ENCODE data around the gene NTHL1. TPM values are rescaled to one million over a fixed set of nuclear protein-coding genes. Genes with fewer than 3 reads are reported as not detected.

The NTHL1 gene
- total and polyA plus RNA-seq, 9 of the 15 experiments (the other 6 are each of a cell fraction or from before 2014, with no cell fraction given) = 1.1 to 58.8 (median 17.6) TPM

- no peak overlapping the region for H3K4me2 ChIP-seq (ENCODE audit: insufficient read depth, low read length)
- H3K4me1 ChIP-seq (replicated peaks in 1 of 2; ENCODE audit: control insufficient read depth in 2 of 2, insufficient read depth in 2 of 2, low read length in 2 of 2) = peaks cover 0 to 50% of the 10 kb centered on the region in 2 experiments; a peak in 2 of 5 replicates
- peak overlapping the region in 1 of 2 experiments; percentile 1; a peak in 1 of 4 replicates for H3K9ac ChIP-seq (ENCODE audit: insufficient read depth in 1 of 2, low read depth in 2 of 2, low read length in 2 of 2)
- no peaks in the 10 kb centered on the region for H3K9me1 ChIP-seq (ENCODE audit: control insufficient read depth, insufficient read depth, low read length)
- WGBS (ENCODE audit: insufficient coverage, low coverage, missing lambda C conversion rate) = 93% methylated on average over 24 of the region's 29 CpGs
- H3K27me3 ChIP-seq (ENCODE audit: control insufficient read depth in 2 of 2, insufficient read depth in 2 of 2, low read length in 2 of 2) = no peaks in the 10 kb centered on the region
- intact Hi-C loops (cut with micrococcal nuclease) = no loop called here
- ChIA-PET CTCF (ENCODE audit: low intra/inter-chr PET ratio) (no interaction called here), POLR2A (interaction anchor here (0.6 to 1.4 kb wide), 4 partner anchors 19 to 87 kb away, joined by 3 to 4 read pairs (median 3); partner anchors contain the start of genes NTHL1 and TSC2)
- H3K27ac ChIP-seq (ENCODE audit: extremely low read depth, low read depth, low read length) = no peak overlapping the region
- BruUV-seq (replicated peaks) = no TSS peak
- no peak overlapping the region for H3K4me3 ChIP-seq
- TF ChIP-seq POLR2G (IDR thresholded peaks at IDR 0.05; ENCODE audit: low read depth, low read length) (peak; percentile 62; the same call in 1 of the 2 replicates), ZNF583 (CRISPR knock-in tag; IDR thresholded peaks at IDR 0.05) (no peak), MEF2A (IDR thresholded peaks at IDR 0.05; ENCODE audit: control insufficient read depth, low read depth, low read length) (no peak), NEUROD1 (IDR thresholded peaks at IDR 0.05; ENCODE audit: borderline replicate concordance, low read depth, low read length, partially characterized antibody) (no peak), ZNF316 (IDR thresholded peaks at IDR 0.05) (no peak)
- H4K20me1 ChIP-seq (replicated peaks; ENCODE audit: control insufficient read depth, insufficient read depth, low read length) = no peaks in the 10 kb centered on the region
- no peaks in the 10 kb centered on the region for H3K79me2 ChIP-seq (ENCODE audit: control insufficient read depth, insufficient read depth, low read length)
- in situ Hi-C loops (cut with MboI) = loop anchor here (10.0 kb wide), 1 partner anchor 60 kb away; the partner anchor contains the start of gene RAB26
- FAIRE-seq (no peak), ATAC-seq (no peak), DNase-seq (ENCODE audit: extremely low read depth in 1 of 4, low spot score in 3 of 4) (no peak)
- no peaks in the 10 kb centered on the region for H3K9me3 ChIP-seq (replicated peaks; ENCODE audit: control insufficient read depth, insufficient read depth, low read depth, low read length)
- no peak overlapping the region for H2AFZ ChIP-seq (ENCODE audit: low read depth, low read length)
- H3K36me3 ChIP-seq (ENCODE audit: control insufficient read depth, insufficient read depth, low read length) = peaks cover 71% of the 10 kb centered on the region; the same call in 2 of the 3 replicates
These were observed 37.4 kb upstream of the NTHL1 start for GRCh38 chr16:2084895-2085625.

Measured in K562 (cell line).